Measurements from ENCODE around the gene GLB1L2.

The GLB1L2 gene

DNA sequence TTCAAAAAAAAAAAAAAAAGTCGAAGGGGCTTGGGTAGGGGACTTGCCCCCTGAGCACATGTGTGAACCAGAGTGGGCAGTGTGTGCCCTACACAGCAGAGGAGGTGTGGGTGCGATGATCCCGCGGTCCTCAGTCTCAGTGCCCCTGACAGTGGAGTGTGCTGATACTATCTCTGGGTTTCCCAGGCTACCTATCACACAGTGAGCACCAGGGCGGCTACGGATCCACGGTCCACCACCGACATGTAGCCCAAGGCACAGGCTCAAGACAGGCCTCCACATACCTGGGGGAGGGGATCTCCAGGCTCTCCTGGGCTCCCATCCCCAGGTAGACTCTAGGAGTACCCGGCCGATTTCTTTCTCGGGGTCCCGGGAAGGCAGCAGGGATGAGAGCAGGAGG lies 71.1 kb downstream of the GLB1L2 start:
- TF ChIP-seq REST (IDR thresholded peaks at IDR 0.05; ENCODE audit: low read depth) (no peak), TAF1 (IDR thresholded peaks at IDR 0.05; ENCODE audit: low read depth) (no peak), TEAD4 (IDR thresholded peaks at IDR 0.05) (no peak), ZBTB7A (IDR thresholded peaks at IDR 0.05; ENCODE audit: low read depth) (no peak), CREB1 (IDR thresholded peaks at IDR 0.05; ENCODE audit: low read depth) (no peak), FOXM1 (IDR thresholded peaks at IDR 0.05; ENCODE audit: borderline replicate concordance, low read depth) (no peak), USF1 (IDR thresholded peaks at IDR 0.05) (no peak), RAD21 (IDR thresholded peaks at IDR 0.05; ENCODE audit: low read depth) (no peak), CEBPB (IDR thresholded peaks at IDR 0.05) (no peak), EGR1 (IDR thresholded peaks at IDR 0.05) (no peak), YY1 (IDR thresholded peaks at IDR 0.05; ENCODE audit: low read depth) (no peak), NFIC (IDR thresholded peaks at IDR 0.05) (no peak), EP300 (IDR thresholded peaks at IDR 0.05; ENCODE audit: borderline replicate concordance) (no peak), TCF12 (IDR thresholded peaks at IDR 0.05; ENCODE audit: low read depth) (no peak)
- TF ChIP-seq, protein P1, sequence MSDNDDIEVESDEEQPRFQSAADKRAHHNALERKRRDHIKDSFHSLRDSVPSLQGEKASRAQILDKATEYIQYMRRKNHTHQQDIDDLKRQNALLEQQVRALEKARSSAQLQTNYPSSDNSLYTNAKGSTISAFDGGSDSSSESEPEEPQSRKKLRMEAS (IDR thresholded peaks at IDR 0.05), result no peak

GRCh38 chr11:134404575-134405341 lies 73.0 kb downstream of the GLB1L2 start:
- TF ChIP-seq TAF1 (IDR thresholded peaks at IDR 0.05; ENCODE audit: low read depth) (no peak), USF1 (IDR thresholded peaks at IDR 0.05) (no peak), YY1 (IDR thresholded peaks at IDR 0.05; ENCODE audit: low read depth) (no peak), REST (IDR thresholded peaks at IDR 0.05; ENCODE audit: low read depth) (no peak), CREB1 (IDR thresholded peaks at IDR 0.05; ENCODE audit: low read depth) (no peak), RAD21 (IDR thresholded peaks at IDR 0.05; ENCODE audit: low read depth) (no peak), ZBTB7A (IDR thresholded peaks at IDR 0.05; ENCODE audit: low read depth) (no peak), EGR1 (IDR thresholded peaks at IDR 0.05) (no peak), EP300 (IDR thresholded peaks at IDR 0.05; ENCODE audit: borderline replicate concordance) (no peak), FOXM1 (IDR thresholded peaks at IDR 0.05; ENCODE audit: borderline replicate concordance, low read depth) (no peak), CEBPB (IDR thresholded peaks at IDR 0.05) (no peak), NFIC (IDR thresholded peaks at IDR 0.05) (no peak), TEAD4 (IDR thresholded peaks at IDR 0.05) (no peak), TCF12 (IDR thresholded peaks at IDR 0.05; ENCODE audit: low read depth) (no peak)
- TF ChIP-seq, protein P1 (IDR thresholded peaks at IDR 0.05), result no peak

GRCh38 chr11:134405436-134405835 lies 73.6 kb downstream of the GLB1L2 start:
- no peak for TF ChIP-seq REST (IDR thresholded peaks at IDR 0.05; ENCODE audit: low read depth)
- TF ChIP-seq NFIC (IDR thresholded peaks at IDR 0.05), result no peak
- no peak for TF ChIP-seq CEBPB (IDR thresholded peaks at IDR 0.05)
- no peak for TF ChIP-seq USF1 (IDR thresholded peaks at IDR 0.05)
- TF ChIP-seq YY1 (IDR thresholded peaks at IDR 0.05; ENCODE audit: low read depth), result no peak
- no peak for TF ChIP-seq ZBTB7A (IDR thresholded peaks at IDR 0.05; ENCODE audit: low read depth)

DNA sequence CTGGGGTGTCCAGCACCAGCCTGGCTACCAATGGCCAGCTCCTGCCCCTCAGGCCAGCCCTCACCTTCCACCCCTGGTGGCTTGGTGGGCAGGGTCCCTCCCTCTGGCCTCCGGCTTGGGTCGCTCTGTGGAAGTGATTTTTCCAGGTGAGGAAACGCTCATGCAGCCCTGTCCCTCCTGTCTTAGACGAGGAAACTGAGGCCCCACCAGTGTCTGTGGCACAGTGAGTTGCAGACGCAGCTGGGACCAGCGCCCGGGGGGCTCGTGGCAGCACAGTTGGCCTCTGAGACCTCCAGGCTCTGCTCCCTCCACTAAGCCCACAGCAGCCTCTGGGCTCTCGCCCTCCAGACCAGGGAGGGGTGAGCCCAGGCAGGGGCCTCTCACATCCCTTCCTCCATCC lies 74.1 kb downstream of the GLB1L2 start:
- no peak for TF ChIP-seq TAF1 (IDR thresholded peaks at IDR 0.05; ENCODE audit: low read depth)
- no peak for TF ChIP-seq NFIC (IDR thresholded peaks at IDR 0.05)
- no peak for TF ChIP-seq REST (IDR thresholded peaks at IDR 0.05; ENCODE audit: low read depth)
- TF ChIP-seq, protein P1 (IDR thresholded peaks at IDR 0.05), result no peak
- no peak for TF ChIP-seq CEBPB (IDR thresholded peaks at IDR 0.05)
- no peak for TF ChIP-seq EP300 (IDR thresholded peaks at IDR 0.05; ENCODE audit: borderline replicate concordance)
- no peak for TF ChIP-seq YY1 (IDR thresholded peaks at IDR 0.05; ENCODE audit: low read depth)

Data from Ishikawa (cell line).